ENCODE measurements around the gene MAD1L1. TPM values are rescaled to one million over a fixed set of nuclear protein-coding genes. Genes with fewer than 3 reads are reported as not detected.

The MAD1L1 gene
- total and polyA plus RNA-seq, 2 of the 13 experiments (the other 11 are each of a cell fraction or from before 2014, with no cell fraction given), result 17.4 to 64.7 TPM

GRCh38 chr7:2108071-2108455 is 124.7 kb downstream of the MAD1L1 start:
- in situ Hi-C loops (cut with HindIII; ENCODE audit: extremely low pct_ligation_motif_present, low pct_unique_long_range_greater_than_20kb), result no loop called here
- Histone ChIP-seq H3K4me3 (replicated peaks in 1 of 3; ENCODE audit: insufficient read depth in 1 of 3, low read depth in 2 of 3, low read length in 3 of 3) (no peak overlapping the region), H3K27ac (ENCODE audit: extremely low read length, insufficient read depth, low read length) (no peak overlapping the region), H3K4me1 (ENCODE audit: insufficient read depth, low read length) (peaks cover 59% of the 10 kb centered on the region), H2AFZ (ENCODE audit: low read length) (no peak overlapping the region), H3K36me3 (replicated peaks in 1 of 2; ENCODE audit: control insufficient read depth in 1 of 2, insufficient read depth in 2 of 2, low read length in 2 of 2) (peaks cover 1 to 6% of the 10 kb centered on the region in 2 experiments; a peak in 2 of 5 replicates), H3K9ac (ENCODE audit: insufficient read depth, low read depth, low read length) (no peak overlapping the region), H3K4me2 (ENCODE audit: low read depth, low read length) (no peak overlapping the region), H3K9me3 (ENCODE audit: low read length) (no peaks in the 10 kb centered on the region), H3K79me2 (ENCODE audit: insufficient read depth, low read length) (peaks cover 6% of the 10 kb centered on the region), H3K27me3 (ENCODE audit: control insufficient read depth in 1 of 2, insufficient read depth in 2 of 2, low read length in 2 of 2) (no peaks in the 10 kb centered on the region), H4K20me1 (ENCODE audit: insufficient read depth, low read length) (no peaks in the 10 kb centered on the region)
- TF ChIP-seq ZNF407 (CRISPR knock-in tag; IDR thresholded peaks at IDR 0.05; ENCODE audit: not compliant biosample characterization) (no peak), BRD4 (CRISPR knock-in tag; IDR thresholded peaks at IDR 0.05) (no peak), KLF16 (CRISPR knock-in tag; IDR thresholded peaks at IDR 0.05) (no peak), RFXANK (CRISPR knock-in tag; IDR thresholded peaks at IDR 0.05) (no peak), KLF6 (CRISPR knock-in tag; IDR thresholded peaks at IDR 0.05) (no peak), MLX (CRISPR knock-in tag; IDR thresholded peaks at IDR 0.05) (no peak), MTA3 (CRISPR knock-in tag; IDR thresholded peaks at IDR 0.05) (no peak), NFKB2 (CRISPR knock-in tag; IDR thresholded peaks at IDR 0.05; ENCODE audit: borderline replicate concordance) (no peak)
- FAIRE-seq (no peak), DNase-seq (ENCODE audit: low spot score) (no peak), ATAC-seq (no peak)
- intact Hi-C loops (cut with micrococcal nuclease; ENCODE audit: unreplicated experiment), result loop anchor here (5.0 to 10.0 kb wide), 2 partner anchors 47 to 89 kb away; no protein-coding TSS in a partner anchor
- ChIA-PET POLR2A (no interaction called here), CTCF (ENCODE audit: low intra/inter-chr PET ratio, low total read pairs) (no interaction called here)
- 96% methylated on average over 9 of the region's 9 CpGs for WGBS (ENCODE audit: low lambda C conversion rate)
- no TSS peak for BruUV-seq (replicated peaks)

All from HepG2 (cell line).